Chondrocyte (in vitro differentiated cells): ENCODE data around the gene KCNG3. TPM values are rescaled to one million over a fixed set of nuclear protein-coding genes. Genes with fewer than 3 reads are reported as not detected.

Experiments
- DNase-seq: peaks from one replicate; pipeline ENCODE4 v3.0.0; 2021; ENCODE audit warnings: mixed read lengths, low spot score
- H3K27ac Mint-ChIP-seq: one replicate; pipeline ENCODE4 v1.8.0; 2021; ENCODE audit warnings: mild to moderate bottlenecking, moderate library complexity, mixed read lengths; ENCODE audit not compliant: unreplicated experiment
- H3K27me3 Mint-ChIP-seq: 2 replicates; pipeline ENCODE4 v1.8.0; 2021; ENCODE audit warnings: low read depth, mixed read lengths
- H3K36me3 Mint-ChIP-seq: 2 replicates; pipeline ENCODE4 v1.8.0; 2021; ENCODE audit warnings: low read depth, mixed read lengths
- H3K4me1 Mint-ChIP-seq: 2 replicates; pipeline ENCODE4 v1.8.0; 2021; ENCODE audit warnings: low read depth, mild to moderate bottlenecking, mixed read lengths
- H3K4me3 Mint-ChIP-seq: one replicate; pipeline ENCODE4 v1.8.0; 2021; ENCODE audit warnings: mild to moderate bottlenecking, moderate library complexity, mixed read lengths; ENCODE audit not compliant: unreplicated experiment
- H3K9me3 Mint-ChIP-seq: 2 replicates; pipeline ENCODE4 v1.8.0; 2021; ENCODE audit warnings: low read depth, mixed read lengths
- long read RNA-seq: library from polyadenylated mRNA; stranded (forward); transcript quantifications from one replicate; pipeline ENCODE4 v2.0.0, GENCODE V29; 2021
- total RNA-seq: library from RNA; stranded (reverse); gene quantifications from 3 replicates; pipeline ENCODE4 v1.2.1, GENCODE V29; 2021
- TF ChIP-seq, protein P1 (sequence below): fragments of 200-600 bp; sonication (generic); IDR thresholded peaks from 2 replicates; pipeline ENCODE4 v1.5.0; 2021; ENCODE audit warnings: antibody characterized with exemption, mild to moderate bottlenecking, moderate library complexity

The KCNG3 gene, protein sequence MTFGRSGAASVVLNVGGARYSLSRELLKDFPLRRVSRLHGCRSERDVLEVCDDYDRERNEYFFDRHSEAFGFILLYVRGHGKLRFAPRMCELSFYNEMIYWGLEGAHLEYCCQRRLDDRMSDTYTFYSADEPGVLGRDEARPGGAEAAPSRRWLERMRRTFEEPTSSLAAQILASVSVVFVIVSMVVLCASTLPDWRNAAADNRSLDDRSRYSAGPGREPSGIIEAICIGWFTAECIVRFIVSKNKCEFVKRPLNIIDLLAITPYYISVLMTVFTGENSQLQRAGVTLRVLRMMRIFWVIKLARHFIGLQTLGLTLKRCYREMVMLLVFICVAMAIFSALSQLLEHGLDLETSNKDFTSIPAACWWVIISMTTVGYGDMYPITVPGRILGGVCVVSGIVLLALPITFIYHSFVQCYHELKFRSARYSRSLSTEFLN
- total RNA-seq = 0.05 TPM in 1 of 3 replicates, not detected in the others
- long read RNA-seq = 0 reads

DNA sequence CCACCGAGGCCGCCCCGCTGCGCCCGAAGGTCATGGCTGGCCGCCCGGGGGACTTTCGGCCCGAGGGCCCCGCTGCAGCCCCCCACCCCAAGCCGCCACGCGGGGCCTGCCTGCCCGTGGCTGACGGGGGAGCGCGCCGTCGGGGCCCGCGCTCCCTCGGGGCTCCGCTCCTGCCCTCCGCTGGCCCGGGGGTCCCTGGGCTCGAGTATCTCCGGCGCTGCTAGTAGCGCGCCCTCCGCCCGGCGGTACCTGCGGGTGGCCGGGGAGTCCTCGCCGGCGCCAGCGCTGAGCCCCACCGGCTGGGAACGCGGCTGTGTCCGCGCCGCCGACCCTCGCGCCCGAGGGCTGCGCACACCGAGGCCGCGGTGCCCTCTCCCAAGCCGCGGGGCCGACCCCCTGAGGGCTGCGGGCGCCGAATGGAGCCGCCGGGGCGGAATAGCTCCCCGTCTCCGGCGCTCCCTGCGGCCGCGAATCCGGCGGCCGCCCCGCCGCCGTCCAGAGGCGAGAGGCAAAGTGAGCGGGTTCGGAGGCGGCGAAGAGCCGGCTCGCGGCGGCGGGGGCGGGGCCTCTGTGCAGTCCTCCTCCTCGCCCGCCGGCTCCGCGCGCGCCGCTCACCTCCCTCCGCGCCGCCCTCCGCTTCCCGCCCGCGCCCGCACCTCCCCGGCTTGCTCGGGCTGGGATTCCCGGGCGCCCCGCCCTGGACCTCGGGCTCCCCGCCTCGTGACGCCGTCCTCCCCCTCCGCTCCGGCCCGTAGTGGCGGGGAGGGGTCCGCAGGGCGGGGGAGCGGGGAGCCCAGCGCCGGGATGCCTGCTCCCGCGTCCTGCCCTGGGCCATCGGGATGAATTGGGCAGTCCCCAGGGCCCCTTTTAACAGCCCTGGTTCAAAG lies at the start of gene KCNG3:
Gene KCNG3, minus strand, starts transcription at position 515 of the 887 bp plus-strand sequence. Its CDS starts 481 bp downstream, at position 34.
- Mint-ChIP-seq H3K27me3 (peaks cover 17% of the 10 kb centered on the region), H3K27ac (peak within 1 kb of the TSS; percentile 51)
- no peak for DNase-seq

DNA sequence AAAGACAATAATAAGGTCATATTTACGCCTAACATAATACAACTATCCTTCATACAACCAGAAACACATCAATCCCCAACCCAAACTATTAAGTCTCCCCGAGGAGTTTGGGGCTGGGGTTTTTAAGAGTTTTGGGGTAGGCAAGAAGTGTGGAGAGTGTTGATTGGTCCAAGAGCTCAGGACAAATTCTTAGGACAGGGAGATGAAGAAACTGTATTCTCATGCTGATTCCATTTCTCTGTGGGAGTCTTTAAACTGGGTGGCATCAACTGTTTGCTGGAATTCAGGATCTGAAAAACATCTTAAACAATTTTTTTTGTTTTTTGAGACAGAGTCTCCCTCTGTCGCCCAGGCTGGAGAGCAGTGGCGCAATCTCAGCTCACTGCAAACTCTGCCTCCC lies 49.1 kb upstream of the KCNG3 start:
- H3K36me3 Mint-ChIP-seq = no peaks in the 10 kb centered on the region
- TF ChIP-seq, protein P1, sequence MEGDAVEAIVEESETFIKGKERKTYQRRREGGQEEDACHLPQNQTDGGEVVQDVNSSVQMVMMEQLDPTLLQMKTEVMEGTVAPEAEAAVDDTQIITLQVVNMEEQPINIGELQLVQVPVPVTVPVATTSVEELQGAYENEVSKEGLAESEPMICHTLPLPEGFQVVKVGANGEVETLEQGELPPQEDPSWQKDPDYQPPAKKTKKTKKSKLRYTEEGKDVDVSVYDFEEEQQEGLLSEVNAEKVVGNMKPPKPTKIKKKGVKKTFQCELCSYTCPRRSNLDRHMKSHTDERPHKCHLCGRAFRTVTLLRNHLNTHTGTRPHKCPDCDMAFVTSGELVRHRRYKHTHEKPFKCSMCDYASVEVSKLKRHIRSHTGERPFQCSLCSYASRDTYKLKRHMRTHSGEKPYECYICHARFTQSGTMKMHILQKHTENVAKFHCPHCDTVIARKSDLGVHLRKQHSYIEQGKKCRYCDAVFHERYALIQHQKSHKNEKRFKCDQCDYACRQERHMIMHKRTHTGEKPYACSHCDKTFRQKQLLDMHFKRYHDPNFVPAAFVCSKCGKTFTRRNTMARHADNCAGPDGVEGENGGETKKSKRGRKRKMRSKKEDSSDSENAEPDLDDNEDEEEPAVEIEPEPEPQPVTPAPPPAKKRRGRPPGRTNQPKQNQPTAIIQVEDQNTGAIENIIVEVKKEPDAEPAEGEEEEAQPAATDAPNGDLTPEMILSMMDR = no peak
- H3K9me3 Mint-ChIP-seq = no peaks in the 10 kb centered on the region
- H3K27ac Mint-ChIP-seq = no peak overlapping the region
- no peaks in the 10 kb centered on the region for H3K4me1 Mint-ChIP-seq
- H3K27me3 Mint-ChIP-seq = no peaks in the 10 kb centered on the region
- DNase-seq = no peak
- H3K4me3 Mint-ChIP-seq = no peak overlapping the region

More for the DNA sequence above, at the start of gene KCNG3:
- peaks cover 8% of the 10 kb centered on the region for H3K4me1 Mint-ChIP-seq
- no peaks in the 10 kb centered on the region for H3K9me3 Mint-ChIP-seq
- peak within 1 kb of the TSS; percentile 87 for H3K4me3 Mint-ChIP-seq
- H3K36me3 Mint-ChIP-seq = no peaks in the 10 kb centered on the region
- TF ChIP-seq, protein P1 = no peak

DNA sequence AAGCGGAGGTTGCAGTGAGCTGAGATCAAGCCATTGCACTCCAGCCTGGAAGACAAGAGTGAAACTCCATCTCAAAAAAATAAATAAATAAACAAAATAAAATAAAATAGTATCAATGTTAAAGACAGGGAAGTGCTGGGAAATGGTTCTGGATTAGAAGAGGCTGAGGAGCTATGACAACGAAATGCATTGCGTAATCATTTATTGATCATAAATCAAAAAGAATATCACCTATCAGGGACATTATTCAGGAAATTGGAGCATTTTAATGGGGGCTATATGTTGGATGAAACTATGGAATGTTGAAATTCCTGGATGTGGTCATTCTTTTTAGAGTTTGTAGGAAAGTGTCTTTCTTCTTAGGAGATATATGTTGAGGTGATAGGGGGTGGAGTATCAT lies 43.7 kb upstream of the KCNG3 start:
- Mint-ChIP-seq H3K27me3 (no peaks in the 10 kb centered on the region), H3K4me3 (no peak overlapping the region), H3K36me3 (no peaks in the 10 kb centered on the region), H3K4me1 (no peaks in the 10 kb centered on the region), H3K27ac (no peak overlapping the region), H3K9me3 (no peaks in the 10 kb centered on the region)
- no peak for DNase-seq
- TF ChIP-seq, protein P1 = no peak

DNA sequence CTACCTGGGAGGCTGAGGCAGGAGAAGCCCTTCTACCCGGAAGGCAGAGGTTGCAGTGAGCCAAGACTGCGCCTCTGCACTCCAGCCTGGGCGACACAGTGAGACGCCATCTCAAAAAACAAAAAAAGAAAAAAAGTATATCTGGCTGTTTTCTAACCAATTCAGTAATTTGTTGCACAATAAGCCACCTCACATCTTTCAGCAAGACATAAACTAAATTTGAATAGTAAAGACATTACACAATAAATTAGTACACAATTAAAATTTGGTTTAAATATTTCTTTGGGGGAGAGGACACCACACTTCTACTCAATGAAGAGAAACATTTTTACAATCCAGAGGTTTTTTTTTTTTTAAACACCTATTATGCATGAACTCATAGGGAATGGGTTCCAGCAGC lies 38.6 kb upstream of the KCNG3 start:
- H3K4me1 Mint-ChIP-seq = no peaks in the 10 kb centered on the region
- TF ChIP-seq, protein P1 = no peak
- H3K27ac Mint-ChIP-seq = no peak overlapping the region
- H3K4me3 Mint-ChIP-seq = no peak overlapping the region
- H3K9me3 Mint-ChIP-seq = no peaks in the 10 kb centered on the region
- no peaks in the 10 kb centered on the region for H3K27me3 Mint-ChIP-seq
- no peaks in the 10 kb centered on the region for H3K36me3 Mint-ChIP-seq
- no peak for DNase-seq

DNA sequence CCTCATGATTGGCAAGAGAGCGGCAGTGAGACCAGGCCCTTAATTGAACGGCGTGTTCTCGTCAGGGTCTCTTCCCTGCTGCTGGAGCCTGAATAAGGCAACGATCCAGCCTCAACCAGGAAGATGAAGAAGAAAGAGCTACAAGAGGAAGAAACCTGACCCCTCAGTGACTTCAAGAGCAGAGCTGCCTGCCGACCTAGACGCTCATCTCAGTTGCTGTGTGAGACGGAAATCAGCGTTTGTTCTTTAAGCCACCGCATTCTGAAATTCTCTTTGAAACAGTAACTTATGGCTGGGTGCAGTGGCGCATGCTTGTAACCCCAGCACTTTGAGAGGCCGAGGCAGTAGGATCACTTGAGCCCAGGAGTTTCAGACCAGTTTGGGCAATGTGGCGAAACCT lies 29.6 kb upstream of the KCNG3 start:
- no peak for DNase-seq
- TF ChIP-seq, protein P1 = no peak
- Mint-ChIP-seq H3K27ac (no peak overlapping the region), H3K36me3 (no peaks in the 10 kb centered on the region), H3K27me3 (no peaks in the 10 kb centered on the region), H3K4me3 (no peak overlapping the region), H3K9me3 (no peaks in the 10 kb centered on the region), H3K4me1 (no peaks in the 10 kb centered on the region)
